Glomerular visceral epithelial cell (primary cell): Measurements from ENCODE around the gene TRAPPC12.
A peak's percentile ranks its signal among the peaks of the same experiment; 100 is the strongest.
"Not testable (repeated sequence)": the region's sequence is repeated elsewhere in the genome, so short reads cannot be mapped to it uniquely, and the experiment has no call there.

Experiments
- DNase-seq: peaks from one replicate; pipeline ENCODE4 v3.0.0-alpha.2; 2016; ENCODE audit errors: extremely low spot score

Gene TRAPPC12

DNA sequence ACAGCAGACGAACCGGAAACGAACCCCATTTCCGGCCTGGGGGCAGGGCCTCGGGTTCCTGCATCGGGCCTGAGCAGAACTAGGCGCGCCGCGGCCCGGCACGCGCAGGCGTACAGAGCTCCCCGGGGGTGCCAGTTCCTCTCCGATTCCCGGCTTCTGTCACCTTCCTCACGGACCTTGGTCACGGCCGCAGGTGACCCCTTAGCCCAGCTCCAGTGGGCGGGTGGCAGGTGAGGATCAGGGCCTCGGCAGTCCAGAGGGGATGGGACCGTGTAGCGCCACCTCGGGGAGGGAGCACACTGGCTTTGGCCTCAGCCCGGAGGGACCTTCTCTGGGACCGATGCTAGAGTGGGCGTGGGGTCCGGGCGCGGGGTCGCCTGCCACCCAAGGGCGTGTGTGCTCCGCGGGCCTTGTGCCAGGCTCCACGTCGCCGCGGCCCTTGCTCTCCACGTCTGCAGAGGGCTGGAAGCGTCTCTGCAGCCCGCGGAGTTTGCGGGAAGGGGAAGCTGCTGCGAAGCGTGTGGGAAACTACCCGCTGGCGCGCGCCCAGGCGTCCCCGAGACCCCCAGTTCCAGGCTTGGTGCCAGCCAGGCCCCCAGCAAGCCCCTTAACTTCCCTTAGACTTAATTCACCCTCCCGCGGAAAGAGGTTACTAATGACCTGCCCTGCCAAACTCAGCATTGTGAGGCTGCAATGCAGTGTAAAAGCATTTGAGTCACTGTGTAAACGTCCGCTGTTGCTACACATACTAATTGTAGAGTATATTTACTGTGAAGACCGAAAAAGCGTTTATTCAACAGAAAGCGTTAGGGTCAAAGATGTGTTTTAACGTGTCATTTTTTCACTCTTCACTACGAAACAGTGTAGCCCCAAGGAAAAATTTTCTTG lies at the start of gene TRAPPC12:
Gene TRAPPC12 (plus strand): TSS at position 48 of the 888 bp plus-strand sequence. CDS start 7,930 bp downstream, outside the sequence.
- DNase-seq, result peak; percentile 86

DNA sequence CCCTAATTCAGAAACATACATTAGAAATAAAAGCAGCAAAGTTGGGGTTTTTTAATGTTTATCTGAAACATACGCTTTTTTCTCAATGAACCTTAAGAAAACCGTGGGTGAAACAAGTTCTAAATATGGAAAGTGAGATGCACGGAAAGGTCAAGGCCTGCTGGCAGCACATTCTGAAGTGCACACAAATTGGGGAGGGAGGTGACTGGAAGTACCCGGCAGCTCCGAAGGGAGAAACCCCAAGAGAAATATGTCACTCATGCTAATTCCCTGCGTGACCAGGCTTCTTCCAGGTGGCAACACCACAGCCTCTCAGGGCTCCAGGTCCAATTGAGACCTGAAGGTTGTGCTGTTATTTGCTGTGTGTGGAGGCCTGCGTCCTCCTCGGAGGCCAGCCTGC lies 47.4 kb upstream of the TRAPPC12 start:
- no peak for DNase-seq

DNA sequence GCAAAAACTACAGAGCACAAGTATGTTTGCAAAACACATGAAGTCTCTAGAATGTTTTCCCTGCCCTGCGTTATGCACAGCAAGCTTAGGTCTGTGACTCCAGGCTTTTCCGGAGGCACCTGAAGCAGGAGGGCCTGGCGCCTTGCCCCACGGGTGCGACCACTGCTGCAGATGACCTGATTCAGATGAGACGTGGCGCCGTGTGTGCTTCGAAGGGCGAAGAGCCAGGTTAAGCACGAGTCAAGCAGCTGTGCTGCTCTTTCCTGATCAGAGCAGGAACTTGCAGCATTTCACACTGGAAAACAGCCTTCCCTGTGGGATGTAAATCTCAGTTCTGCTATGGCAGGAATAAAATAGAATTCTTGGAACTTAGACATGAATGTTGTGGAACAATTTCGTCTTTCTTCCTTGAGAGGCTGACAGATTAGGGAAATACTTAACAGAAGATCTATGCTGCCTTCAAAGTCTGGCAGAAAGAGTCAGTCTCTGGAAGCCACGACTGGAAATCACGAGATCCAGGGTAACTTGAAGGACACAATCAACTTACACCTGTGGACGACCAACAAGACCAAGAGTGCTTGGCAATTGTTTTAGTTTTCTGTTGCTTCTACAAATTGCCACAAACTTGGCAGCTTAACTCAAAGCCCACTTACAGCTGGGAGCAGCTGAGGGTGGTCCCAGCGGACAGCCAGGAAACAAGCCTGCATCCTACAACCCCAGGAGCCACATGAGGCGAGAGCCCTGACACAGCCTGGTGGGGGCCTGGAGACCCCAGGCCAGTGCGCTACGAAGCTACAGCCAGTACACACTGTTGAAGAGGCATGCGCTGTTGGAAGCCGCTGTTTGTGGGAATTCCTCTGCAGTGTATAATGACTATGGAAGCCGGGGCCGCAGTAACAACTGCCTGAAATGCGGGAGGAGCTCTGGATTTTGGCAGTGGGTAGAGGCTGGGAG lies 44.8 kb upstream of the TRAPPC12 start:
- no peak for DNase-seq

DNA sequence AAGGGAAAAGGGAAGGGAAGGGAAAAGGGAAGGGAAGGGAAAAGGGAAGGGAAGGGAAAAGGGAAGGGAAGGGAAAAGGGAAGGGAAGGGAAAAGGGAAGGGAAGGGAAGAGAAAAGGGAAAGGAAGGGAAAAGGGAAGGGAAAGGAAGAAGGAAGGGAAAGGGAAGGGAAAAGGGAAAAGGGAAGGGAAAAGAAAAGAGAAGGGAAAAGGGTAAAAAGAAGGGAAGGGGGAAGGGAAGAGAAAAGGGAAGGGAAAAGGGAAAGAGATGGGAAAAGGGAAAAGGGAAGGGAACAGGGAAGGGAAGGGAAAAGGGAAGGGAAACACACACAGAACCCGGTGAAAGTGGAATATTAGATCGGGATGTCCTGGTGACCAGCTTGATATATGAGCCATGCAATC lies 42.6 kb upstream of the TRAPPC12 start:
- no peak for DNase-seq

DNA sequence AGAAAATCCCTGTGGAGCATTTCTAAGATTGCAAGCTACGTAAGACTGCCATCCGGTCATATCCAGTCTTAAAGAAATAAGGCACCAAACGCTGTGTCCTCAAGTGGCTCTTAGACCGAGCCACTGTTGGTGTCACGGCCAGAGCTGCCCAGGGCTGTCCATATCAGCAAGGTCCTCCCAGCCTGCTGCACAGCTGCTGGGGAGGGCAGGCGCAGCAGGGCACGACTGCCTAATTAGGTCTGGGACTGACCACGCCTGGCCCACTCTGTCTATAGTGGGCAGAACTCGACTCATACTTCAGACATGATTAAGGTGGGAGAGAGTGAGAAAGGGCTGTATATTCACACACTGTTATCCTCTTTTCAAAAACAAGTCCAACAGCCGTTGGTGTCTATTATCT lies 41.2 kb upstream of the TRAPPC12 start:
- no peak for DNase-seq

DNA sequence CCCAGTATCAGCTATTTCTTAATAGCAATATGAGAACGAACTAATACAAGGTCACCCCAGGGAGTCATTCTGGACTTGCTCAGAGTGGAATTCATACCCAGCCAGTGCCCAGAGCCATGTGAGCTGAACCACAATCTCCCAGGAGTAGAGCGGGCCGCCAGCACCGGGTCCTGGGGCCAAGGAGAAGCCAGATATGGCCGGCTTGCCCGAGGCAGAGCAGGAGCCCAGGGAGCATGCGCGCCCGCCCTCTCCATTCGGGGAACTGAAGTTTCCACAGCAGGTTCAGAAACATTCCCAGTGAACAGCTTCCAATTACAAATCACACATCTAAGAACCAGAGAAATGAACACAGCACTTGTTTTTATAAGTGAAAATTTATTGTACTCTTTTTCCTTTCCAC lies 39.4 kb upstream of the TRAPPC12 start:
- DNase-seq, result no peak

DNA sequence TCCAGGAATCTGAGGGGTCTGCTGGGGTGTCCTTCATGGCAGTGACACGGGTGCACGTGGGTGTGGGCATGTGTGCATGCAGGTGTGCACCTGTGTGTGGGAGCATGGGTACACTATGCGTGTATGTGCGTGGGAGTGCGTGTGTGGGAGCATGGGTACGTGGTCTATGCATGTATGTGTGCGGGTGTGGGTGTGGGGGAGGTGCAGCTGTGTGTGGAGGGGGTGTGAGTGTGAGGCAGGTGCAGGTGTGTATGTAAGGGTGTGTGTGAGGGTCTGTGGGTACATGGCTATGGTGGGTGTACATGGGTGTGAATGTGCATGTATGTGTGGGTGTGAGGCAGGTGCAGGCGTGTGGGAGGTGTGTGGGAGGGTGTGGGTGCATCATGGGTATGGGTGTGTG lies 38.2 kb upstream of the TRAPPC12 start:
- no peak for DNase-seq

DNA sequence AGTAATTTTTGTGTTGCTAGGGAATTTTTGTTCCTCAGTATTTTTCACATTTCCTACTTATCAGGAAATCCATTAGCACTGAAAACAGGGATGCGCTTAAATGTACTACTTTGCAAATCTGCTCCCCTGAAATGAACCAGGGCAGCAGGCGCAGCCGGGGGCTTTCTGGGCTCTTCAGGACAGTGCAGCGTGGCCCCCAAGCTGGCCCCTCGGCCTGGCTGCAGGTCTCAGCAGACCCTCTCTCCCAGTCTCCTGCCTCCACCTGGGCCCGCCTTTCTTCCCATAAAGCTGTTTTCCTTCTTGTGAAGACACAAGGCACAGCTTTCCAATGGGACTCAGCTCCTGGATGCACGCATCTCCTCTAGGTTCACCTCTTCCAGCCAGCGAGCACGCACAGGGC lies 37.2 kb upstream of the TRAPPC12 start:
- no peak for DNase-seq

DNA sequence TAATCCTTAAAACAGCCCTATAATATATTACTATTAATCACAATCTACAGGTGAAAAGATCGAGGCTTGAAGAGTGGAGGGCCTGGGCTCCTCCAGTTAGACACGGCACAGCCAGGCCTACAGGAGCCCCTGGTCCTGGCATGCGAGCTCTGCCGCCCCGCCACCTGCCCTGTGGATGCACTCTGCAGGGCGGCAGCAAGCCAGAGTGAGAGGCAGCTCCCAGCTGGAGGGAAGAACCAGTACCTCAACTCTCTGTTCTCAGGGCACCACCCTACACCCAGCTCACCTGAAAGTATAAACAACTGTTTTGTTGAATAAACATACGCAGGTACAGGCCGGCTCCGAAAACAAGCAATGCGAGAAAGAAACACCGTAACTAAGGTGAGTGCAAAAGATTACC lies 36.5 kb upstream of the TRAPPC12 start:
- DNase-seq, result no peak

DNA sequence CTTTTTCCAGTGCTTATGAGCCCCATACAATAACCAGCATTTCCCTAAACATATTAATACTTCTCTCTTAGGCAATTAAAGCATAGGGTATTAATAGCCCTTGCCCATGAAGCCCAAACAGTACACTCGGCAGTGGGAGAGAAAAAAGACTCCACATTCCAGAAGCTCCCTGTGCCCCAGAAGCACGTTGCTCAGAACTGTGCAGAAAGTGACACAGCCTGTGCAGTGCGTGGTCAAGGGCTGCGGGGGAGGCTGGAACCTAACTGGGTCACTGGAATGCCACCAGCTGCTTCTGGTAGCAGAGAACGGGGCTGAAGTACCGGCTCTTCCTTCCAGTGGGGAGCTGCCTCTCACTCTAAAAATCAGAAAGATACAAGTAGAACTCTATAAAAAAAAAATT lies 34.6 kb upstream of the TRAPPC12 start:
- DNase-seq, result no peak

DNA sequence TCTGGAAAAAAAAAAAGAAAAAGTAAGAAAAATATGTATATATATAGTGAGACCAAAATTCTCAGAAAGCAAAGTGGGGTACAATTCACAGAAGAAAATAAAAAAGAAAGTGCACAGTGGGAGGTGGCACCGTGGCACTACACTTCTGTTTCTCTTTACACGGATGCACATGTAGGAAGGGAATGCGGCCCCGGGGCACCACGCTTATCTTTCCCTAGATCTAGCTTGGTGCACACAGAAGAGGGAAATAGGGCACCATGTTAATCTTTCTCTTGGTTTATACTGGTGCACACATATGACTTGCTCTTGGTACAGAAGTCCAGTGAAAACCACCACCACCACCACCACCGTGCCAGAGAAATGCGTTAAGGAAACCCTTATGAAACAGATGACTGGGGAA lies 33.9 kb upstream of the TRAPPC12 start:
- DNase-seq, result no peak

DNA sequence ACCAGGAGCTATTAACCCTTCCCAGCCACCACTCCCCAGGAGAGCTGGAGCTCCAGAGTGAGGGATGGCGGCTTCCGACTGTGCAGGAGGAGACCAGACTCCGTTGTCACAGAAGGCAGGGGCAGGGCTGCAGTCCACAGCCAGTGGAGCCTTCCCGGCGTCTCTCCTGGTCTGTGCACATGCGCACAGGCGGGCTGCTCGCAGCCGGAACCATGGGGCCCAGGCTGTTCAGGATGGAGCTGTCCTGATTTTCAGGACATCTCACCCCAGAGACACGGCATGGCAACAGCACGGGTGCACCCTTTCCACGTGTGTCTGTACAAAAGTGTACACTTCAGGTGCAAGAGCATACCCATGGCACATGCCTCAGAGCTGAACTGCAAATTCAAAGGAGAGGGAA lies 30.7 kb upstream of the TRAPPC12 start:
- DNase-seq, result no peak

DNA sequence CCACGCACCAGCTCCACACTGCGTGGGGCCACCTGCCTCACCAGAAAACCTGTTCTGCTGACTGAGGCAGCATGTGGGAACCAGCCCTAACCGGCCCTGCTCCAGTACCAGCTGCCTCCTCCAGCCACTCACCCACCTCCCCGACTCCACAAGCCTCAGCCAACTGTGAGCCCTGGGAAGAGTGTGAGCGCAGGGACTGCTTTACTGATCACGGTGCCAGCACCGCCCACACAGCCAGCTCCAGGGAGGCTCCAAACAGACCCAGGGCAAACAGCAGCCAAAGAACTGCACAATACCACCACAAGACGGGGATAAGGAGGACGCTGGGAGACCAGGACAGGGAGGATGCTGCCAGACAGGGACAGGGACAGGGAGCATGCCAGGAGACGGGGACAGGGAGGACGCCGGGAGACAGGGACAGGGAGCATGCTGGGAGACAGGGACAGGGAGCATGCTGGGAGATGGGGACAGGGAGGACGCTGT lies 30.2 kb upstream of the TRAPPC12 start:
- DNase-seq, result no peak

DNA sequence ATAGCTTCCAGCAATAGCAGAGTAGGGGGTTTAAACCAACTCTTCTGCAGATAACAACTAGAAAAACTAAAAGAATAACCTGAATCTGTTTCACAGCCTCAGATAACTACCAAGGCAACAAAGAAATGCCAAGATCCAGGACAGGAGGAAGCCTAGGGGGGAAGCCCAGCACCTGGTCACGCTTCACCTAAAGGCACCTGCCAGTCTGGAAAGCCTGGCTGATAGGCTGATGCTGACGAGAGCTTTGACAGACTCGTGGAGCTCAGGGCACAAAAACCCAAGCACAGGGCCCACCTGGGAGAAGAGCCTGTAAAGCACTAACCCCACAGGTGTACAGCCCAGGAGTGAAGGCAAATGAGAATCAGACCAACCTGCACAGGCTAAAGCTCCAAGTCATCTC lies 24.5 kb upstream of the TRAPPC12 start:
- no peak for DNase-seq

DNA sequence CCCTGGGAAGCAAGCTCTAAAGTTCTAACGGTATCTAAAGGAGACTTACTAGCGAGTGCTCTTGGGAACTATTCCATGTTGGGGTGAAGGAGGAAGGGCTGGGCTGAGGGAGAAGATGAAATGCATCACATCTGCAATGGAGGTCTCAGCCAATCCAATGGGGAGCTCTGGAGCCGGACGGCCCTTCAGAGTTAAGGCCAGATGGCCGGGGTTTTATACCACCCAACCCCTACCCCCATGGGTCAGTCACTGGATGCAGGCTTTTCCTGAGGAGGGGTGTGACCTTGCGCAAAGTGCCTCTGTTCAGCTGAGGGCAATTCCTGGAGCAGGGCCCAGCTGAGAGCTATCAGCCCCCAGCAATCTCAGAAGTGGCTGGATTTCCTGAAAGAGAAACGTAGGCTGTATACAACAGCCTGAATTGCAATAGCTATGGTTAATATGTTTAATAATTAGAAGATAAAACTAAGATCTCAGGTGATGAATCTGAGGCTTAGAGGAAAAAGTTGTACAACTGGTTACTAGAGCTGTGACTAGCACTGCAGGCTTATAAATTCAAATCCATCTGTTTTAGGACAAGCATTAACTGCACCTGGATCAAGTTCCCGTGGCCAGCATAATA lies 23.4 kb upstream of the TRAPPC12 start:
- DNase-seq, result no peak

DNA sequence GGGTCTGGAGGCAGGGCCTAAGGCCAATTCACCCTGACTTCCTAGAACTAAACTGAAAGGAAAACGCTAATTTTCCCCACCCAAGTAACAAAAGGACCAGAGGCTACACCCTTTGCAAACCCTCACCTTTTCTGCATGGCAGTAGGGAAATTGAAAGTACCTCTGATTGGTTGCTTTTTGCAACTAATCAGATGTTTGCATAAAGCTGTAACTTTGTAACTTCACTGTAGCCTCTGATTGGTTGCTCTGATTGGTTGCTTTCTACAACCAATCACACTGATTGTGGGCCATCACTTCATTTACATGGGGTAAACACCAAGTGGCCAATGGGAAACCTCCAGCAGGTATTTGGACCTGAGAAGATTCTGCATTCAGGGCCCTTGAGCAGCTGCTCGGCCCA lies 22.7 kb upstream of the TRAPPC12 start:
- DNase-seq, result no peak

DNA sequence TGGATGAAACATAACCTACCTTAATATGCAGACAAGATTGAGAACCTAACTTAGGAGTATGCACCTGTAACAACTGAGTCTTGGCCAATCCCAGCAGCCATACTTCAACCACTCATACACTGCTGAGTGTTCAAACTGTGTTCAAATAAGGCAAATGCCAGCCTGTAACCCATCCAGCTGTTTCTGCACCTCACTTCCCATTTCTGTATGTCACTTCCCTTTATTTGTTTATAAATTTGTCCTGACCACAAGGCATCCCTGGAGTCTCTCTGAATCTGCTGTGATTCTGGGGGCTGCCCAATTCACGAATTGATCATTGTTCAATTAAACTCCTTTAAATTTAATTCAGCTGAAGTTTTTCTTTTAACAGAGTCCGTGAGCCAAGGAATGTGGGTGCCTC lies 22.0 kb upstream of the TRAPPC12 start:
- not testable (repeated sequence) for DNase-seq

DNA sequence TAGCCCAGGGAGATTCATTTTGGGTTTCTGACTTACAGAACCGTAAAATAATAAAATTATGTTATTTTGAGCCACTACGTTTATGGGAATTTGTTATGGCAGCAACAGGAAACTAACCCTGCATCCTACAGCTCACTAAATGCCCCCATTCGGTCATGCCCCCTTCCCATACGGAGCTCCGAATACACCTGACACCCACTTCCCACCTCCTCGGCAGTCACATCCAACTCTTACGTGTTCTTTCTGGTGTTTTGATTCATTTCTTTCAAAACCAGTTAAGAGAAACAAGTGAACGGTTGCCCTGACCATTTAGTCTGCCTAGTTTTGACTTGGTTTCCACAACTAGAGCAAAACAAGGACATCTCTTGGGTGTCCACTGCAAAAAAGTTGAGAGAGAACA lies 21.6 kb upstream of the TRAPPC12 start:
- no peak for DNase-seq

DNA sequence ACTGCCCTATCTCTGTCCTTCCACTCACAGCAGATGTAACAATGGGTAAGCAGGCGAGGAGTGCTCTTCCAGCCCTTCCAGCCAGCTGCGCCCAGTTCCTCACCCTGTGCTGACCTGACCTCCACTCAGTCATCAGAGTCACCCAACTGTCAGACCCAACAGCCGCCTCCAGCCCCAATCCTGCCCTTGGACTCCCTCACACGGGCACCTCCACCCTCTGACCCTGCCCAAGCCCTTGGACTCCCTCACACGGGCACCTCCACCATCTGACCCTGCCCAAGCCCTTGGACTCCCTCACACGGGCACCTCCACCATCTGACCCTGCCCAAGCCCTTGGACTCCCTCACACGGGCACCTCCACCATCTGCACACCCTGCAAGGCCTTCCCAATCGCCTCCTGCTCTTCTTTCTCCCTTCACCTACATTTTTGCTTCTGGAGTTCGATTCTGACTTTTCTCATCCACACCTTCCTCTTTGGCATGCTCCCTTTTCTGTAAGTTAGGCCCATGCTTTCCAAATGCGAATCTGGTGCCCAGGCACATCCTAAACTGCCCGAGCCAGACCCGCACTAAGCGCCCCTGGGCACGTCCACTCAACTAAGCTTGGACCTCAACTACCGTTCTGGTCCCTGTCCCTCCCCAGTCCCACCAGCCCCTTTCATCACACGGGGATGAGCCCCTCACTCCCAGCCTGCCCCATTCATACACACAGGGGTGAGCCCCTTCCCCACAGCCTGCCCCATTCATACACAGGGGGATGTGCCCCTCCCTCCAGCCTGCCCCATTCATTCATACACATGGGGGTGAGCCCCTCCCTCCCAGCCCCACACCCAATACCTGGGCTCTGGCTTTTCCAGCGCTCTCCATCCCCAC lies 17.7 kb upstream of the TRAPPC12 start:
- DNase-seq, result no peak

DNA sequence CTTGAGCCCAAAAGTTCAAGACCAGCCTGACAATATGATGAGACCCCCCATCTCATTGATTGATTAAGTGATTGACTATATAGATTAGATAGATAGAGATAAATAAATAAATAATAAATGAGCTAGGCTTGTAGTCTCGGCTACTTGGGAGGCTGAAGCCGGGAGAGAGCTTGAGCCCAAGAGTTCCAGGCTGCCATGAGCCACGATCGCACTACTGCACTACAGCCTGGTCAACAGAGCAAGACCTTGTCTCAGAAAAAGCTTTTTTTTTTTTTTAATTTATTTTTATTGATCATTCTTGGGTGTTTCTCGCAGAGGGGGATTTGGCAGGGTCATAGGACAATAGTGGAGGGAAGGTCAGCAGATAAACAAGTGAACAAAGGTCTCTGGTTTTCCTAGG lies 14.3 kb upstream of the TRAPPC12 start:
- no peak for DNase-seq

DNA sequence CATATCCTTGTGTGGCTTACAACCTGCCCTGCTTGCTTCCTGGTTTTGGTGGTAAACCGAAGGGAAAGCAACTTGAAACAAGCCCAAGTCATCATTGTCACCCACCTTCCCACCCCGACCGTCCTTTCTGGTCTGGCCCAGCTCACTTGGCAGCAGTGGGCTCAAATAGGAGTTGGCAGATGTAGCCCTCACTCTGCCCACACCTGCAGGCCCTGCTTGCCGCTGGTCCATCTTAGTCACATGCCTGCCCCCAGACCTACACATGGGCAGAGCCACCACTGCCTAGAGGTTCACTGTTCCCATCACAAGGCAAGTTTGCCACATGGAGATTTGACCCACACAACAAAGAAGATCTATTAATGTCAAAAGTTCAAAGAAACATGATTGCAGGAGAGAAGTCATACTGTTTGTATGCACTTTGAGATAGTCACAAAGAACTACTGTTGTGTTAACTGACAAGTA lies 11.2 kb upstream of the TRAPPC12 start:
- DNase-seq, result no peak
